Fibroblast of skin of left quadriceps (primary cell): ENCODE measurements around the gene EPHB6.

ENCODE experiments used
- DNase-seq, 2 experiments: peaks; one replicate each; pipeline ENCODE4 v3.0.0-alpha.2; 2013; ENCODE audit warnings: low read depth in 2 of 2

The EPHB6 gene

DNA sequence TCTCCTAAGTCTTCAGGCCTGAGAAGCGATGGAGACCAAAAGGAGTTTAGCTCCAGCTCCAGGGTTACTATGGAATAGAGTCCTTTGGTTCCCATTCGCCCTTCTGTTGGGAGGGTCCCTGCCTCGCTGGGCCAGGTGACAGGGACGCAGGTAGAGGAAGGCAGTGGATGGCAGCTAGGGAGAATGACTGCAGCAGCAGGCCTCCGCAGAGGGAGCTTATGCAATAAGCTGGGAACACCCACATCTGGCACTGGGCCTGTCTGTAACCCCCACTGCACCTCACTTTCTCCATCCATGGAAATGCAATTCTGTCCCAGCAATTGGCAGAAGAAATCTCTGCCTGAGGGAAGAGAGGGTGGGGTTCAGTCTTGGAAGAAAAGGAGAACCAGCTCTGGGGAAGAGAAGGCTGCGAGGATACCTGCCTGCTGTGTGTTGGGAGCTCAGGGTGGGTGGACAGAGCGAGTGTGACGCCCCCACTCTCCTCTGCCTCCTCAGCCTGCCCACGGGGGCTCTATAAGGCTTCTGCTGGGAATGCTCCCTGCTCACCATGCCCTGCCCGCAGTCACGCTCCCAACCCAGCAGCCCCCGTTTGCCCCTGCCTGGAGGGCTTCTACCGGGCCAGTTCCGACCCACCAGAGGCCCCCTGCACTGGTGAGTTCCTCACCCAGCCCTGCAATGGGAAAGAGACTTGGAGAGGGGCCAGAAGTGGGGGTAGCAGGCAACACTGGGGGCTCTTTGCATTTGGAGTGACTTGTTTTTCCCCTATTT, 10.3 kb downstream of the EPHB6 start:
- no peak for DNase-seq

DNA sequence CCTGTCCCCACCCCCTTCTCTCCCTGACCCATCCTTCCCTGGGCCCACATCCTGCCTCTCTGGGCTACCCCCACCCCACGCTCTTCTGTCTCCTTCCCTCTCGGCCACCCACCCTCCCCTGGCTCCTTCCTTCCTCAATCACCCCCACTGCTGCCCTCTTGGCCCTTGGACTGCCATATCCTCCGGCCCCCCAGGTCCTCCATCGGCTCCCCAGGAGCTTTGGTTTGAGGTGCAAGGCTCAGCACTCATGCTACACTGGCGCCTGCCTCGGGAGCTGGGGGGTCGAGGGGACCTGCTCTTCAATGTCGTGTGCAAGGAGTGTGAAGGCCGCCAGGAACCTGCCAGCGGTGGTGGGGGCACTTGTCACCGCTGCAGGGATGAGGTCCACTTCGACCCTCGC, 10.9 kb downstream of the EPHB6 start:
- DNase-seq, result no peak

DNA sequence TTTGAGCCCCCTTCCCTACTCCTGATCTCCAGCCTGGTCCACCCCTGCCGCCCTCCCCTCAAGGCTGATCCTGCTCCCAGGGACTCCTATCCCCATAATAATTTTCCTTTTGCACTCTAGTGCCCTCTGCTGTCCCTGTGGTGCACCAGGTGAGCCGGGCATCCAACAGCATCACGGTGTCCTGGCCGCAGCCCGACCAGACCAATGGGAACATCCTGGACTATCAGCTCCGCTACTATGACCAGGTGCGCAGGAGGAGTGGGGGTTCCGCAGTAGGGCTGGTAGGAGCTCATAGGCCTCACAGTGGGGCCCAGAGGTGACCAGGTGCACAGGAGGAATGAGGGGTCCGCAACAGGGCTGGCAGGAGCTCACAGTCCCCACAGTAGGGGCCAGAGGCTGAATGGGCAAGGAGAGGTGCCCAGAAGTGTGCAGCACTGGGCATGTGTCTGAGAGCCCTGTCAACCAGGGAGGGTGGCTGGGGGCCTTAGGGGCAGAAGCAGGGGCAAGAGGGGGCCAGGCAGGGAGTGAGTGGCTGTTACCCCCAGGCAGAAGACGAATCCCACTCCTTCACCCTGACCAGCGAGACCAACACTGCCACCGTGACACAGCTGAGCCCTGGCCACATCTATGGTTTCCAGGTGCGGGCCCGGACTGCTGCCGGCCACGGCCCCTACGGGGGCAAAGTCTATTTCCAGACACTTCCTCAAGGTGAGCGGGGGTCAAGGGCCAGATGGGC, 11.7 kb downstream of the EPHB6 start:
- no peak for DNase-seq

DNA sequence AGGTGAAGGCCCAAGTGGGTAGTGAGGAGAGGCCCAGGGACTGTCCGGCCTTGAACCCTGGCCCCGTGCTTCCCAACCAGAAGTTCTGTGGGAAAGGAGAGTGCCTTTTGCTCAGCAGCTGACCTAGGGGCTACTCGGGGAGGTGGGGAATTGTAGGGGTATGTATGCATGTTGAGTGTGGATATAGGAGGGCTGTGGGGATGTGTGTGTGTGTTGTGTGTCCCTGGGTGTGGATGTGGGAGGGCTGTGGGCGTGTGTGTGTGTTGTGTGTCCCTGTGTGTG, 12.2 kb downstream of the EPHB6 start:
- DNase-seq, result no peak

DNA sequence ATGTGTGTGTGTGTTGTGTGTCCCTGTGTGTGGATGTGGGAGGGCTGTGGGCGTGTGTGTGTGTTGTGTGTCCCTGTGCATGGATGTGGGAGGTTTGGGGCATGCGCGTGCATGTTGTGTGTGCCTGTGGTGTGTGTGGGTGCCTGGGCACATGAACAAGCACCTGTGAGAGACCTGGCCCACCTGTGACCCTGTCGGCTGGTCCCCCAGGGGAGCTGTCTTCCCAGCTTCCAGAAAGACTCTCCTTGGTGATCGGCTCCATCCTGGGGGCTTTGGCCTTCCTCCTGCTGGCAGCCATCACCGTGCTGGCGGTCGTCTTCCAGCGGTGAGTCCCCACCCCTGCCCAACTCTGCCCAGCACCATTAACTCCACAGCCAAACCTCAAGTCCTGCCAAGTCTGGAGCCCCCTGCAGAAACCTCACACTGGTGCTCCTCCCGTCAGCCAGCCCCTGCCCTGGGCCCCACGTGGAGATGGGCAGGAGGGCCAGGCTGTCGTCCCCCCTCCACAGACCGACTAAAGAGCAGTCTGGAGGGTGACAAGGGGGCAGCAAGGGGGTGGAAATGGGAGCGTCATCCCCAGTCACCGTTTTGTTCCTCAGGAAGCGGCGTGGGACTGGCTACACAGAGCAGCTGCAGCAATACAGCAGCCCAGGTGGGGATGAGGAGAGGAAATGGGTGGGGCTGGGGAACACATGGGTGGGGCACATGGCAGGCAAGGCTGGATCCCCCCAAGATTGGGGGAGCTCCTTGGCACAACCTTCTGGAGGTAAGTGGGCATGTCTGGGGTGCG, 12.7 kb downstream of the EPHB6 start:
- no peak for DNase-seq

DNA sequence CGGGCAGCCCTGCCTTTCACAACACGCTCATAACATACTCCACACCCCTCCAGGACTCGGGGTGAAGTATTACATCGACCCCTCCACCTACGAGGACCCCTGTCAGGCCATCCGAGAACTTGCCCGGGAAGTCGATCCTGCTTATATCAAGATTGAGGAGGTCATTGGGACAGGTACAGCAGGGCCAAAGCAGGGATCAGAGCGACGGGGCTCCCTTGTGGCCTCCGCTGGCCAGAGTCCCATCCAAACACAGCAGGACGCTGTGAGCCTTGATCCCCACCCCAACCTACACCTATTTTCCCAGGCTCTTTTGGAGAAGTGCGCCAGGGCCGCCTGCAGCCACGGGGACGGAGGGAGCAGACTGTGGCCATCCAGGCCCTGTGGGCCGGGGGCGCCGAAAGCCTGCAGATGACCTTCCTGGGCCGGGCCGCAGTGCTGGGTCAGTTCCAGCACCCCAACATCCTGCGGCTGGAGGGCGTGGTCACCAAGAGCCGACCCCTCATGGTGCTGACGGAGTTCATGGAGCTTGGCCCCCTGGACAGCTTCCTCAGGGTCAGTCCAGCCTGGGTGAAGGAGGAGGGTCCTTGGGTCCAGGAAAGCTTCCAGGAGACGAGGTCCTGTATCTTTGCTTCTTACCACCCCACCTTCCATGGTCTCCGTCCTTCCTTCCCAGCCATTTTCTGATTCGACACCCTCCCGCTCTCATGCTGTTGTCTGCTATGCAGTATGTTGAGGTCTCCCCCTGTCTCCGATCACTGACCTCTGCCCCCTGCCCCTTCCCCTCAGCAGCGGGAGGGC, 13.5 kb downstream of the EPHB6 start:
- DNase-seq, result no peak

DNA sequence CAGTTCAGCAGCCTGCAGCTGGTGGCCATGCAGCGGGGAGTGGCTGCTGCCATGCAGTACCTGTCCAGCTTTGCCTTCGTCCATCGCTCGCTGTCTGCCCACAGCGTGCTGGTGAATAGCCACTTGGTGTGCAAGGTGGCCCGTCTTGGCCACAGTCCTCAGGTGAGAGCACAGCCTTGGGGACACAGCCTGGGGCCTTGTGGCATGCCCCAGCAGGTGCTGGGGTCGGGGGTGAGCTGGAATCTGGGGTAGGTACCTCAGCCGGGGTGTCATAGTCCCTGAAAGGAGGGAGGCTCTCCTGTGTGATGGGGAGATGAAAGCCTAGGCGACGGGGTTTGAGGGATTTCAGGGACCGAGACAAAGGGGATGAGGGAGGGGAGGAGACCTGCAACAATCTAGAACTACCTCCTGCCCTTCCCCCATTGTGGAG, 14.1 kb downstream of the EPHB6 start:
- no peak for DNase-seq

DNA sequence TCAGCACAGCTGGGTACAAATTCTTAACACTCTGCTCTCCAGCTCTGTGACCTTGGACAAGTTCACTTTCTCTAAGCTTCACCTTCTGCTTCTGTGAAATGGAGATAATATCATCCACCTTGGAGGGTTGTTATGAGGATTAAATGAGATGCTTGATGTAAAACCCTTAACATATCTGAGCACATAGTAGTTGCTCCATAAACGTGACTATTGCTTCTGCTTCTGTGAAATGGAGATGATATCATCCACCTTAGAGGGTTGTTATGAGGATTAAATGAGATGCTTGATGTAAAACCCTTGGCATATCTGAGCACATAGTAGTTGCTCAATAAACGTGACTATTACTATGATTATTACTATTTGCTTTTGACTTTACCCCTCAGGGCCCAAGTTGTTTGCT, 14.6 kb downstream of the EPHB6 start:
- no peak for DNase-seq

DNA sequence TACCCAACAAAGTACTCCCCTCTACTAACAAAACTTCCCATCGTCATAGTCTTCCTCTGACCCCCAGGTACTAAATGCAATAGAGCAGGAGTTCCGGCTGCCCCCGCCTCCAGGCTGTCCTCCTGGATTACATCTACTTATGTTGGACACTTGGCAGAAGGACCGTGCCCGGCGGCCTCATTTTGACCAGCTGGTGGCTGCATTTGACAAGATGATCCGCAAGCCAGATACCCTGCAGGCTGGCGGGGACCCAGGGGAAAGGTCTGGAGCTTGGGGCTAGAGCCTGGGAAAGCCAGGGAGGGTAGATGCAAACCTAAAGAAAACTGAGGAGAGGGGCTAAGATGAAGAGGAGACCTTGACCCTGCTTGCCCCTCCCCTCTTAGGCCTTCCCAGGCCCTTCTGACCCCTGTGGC, 15.3 kb downstream of the EPHB6 start:
- DNase-seq, result no peak

DNA sequence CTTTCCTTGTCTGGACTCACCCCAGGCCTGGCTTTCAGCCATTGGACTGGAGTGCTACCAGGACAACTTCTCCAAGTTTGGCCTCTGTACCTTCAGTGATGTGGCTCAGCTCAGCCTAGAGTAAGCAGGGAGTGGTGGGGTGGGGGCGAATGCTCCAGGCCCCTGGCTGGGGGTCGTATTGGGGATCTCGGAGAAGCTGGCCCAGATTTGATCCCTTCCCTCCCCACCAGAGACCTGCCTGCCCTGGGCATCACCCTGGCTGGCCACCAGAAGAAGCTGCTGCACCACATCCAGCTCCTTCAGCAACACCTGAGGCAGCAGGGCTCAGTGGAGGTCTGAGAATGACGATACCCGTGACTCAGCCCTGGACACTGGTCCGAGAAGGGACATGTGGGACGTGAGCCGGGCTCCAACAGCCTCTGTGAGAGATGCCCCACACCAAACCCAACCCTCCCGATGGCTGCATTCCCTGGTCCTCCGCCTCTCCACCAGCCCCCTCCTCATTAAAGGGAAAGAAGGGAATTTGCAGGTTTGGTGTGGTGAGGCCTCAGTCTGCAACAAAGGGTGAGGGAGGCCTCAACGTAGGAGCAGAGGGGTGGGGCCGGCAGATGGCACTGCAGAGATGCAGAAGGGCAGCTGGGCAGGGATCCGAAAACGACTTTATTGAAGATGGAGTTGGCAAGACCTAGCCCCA, 15.8 kb downstream of the EPHB6 start:
- DNase-seq, result no peak

DNA sequence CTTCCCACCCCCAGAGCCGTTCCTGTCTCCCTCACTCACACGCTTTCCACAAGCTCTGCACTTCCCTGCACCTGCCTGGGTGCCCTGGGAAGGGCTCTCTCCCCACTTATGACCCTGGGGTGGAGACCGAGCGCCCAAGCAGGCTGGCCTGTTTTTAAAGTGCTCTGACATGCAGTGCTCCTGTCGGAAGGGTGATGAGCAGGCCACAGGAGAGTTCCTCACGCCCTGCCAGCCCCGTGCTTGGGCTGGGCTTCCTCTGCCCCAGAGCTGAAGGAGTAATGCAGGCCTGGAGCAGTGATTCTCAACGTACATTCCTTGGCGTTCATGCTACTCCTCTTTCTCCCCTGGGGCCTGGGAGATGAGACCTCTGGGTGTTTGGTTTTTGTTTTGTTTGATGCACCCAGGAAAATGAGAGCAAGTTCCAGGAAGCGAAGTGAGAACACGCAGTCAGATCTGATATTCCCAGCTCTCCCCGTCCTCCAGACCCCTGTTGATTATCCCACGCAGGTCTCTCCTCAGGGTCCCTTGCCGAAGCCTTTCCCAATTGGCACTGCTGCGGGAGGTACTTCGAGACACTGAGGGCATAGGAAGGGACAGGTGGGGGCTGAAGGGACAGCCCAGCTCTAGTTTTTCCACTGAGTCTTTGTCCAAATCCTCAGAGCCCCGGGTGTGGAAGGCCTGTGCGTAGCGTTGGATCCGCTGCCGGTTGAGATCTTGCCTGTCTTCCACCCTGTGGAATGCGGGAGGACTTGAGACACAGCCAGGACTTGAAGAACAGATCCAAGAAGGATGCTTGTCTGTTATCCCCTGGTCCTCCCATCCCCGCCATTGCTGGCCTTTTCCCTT, 16.6 kb downstream of the EPHB6 start:
- no peak for DNase-seq

DNA sequence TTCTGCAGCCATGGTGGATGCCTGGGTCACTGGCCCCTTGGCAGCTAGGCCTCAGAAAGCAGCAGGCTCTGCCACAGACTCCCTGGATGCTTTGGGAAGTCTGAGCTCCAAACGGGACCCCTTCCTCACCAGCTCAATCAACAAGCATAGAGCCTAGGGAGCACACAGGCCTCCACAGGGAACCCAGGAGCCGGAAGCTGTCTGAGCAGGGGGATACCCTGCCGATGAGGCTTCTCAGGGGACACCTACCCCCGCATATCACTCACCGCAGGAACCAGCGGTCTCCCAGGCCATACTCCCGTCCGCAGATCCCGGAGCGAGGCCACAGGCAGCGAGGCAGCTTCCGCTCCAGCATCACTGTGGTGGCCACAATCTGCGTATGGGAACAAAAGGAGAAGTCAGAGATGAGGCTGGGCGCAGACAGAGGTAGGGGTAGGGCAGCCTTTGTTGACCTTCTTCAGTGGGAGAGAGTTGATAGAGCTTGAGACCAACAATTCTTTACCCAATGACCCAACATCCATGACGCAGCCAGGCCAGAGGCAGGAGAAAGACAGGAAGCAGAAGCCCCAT, 17.3 kb downstream of the EPHB6 start:
- DNase-seq, result no peak

DNA sequence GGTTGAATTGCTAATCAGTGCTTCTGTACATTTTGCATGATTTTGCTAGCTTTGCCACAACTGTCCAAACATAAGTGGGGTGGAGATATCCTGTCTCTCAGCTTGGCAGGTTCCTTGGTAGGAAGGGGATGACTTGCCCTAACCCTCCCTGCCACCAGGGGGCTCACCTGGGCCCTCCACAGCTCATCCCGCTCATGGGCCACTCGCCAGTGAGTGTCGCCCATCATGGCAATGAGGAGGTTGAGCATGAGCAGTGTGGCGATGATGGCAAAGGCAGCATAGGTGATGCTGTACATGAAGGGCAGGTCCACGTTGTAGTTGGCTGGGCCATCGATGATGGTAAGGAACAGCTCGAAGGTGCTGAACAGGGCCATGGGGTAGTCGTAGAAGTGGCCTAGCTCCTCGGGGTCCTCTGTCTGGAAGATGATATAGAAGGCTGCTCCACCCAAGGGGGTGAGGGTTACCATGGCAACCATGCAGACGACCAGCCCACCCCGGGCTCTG, 18.5 kb downstream of the EPHB6 start:
- DNase-seq, result no peak

DNA sequence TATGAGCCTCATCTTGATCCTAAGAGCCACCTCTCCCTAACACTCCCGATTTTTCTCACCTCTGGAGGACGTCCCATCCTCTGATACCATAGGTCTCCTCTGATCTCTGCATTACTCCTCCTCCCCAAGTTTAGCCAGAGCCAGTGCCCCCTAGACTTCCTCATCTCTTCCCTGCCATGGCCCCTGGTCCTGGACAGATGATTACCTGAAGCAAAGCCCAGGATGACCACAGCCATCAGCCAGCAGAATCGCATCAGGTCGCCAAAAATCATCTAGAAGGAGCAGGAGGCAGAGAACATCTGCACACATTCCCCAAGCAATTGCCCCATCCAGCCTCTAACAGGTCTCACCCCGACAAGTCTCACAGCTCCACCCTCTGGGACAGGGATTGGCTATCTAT, 19.0 kb downstream of the EPHB6 start:
- no peak for DNase-seq

DNA sequence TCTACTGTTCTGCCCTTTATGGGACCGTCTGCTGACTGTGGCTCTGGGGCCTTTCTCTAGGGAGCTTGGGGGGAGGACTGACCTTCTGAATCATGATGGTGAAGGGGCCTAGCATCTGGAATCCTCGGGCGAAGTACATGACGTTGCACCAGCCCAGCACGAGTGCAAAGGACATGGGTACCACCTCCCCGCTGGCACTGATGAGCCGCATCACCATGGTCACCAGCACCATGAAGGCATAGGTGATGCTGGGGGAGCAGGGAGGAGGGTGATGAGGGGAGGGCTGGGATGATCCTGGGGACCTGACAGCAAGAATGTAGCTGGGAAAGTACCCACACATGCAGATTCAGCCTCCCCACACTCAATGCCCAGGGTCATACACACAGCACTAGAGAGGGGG, 19.5 kb downstream of the EPHB6 start:
- DNase-seq, result no peak

DNA sequence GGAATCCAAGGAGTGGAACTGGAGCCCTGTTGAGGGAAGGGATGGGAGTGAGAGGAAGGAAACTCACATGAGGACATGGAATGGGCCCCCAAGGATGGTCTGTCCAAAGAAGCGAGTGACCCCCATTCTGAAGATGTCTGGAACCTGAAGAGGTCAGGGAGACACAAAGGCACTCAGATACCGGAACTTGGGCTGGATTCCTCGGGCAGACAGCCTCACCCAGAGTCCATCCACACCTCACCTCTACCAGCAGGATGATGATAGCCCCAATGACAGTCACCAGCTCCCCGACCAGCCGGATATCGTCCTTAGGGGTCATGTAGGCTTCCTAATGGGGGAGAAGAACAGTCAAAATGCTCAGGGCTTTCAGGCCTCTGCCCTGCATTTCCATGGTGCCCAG, 20.0 kb downstream of the EPHB6 start:
- no peak for DNase-seq

DNA sequence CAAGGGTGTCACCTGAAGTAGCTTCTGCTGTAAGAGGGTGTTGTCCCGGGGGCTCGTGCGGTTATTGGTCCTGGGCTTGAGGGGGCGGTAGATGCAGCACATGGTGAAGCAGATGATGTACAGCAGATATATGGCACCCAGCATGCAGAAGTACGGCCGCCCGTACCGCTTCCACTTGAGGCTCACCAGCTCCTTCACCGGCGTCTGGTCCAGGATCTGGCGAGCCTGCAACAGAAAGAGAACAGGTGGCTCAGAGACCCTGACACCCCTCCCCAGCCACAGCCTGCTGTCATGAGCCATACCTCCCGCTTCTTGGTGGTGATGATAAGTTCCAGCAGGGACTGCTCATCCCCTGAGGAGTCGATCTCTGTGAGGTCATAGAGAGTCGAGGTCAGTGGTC, 20.6 kb downstream of the EPHB6 start:
- DNase-seq, result no peak

DNA sequence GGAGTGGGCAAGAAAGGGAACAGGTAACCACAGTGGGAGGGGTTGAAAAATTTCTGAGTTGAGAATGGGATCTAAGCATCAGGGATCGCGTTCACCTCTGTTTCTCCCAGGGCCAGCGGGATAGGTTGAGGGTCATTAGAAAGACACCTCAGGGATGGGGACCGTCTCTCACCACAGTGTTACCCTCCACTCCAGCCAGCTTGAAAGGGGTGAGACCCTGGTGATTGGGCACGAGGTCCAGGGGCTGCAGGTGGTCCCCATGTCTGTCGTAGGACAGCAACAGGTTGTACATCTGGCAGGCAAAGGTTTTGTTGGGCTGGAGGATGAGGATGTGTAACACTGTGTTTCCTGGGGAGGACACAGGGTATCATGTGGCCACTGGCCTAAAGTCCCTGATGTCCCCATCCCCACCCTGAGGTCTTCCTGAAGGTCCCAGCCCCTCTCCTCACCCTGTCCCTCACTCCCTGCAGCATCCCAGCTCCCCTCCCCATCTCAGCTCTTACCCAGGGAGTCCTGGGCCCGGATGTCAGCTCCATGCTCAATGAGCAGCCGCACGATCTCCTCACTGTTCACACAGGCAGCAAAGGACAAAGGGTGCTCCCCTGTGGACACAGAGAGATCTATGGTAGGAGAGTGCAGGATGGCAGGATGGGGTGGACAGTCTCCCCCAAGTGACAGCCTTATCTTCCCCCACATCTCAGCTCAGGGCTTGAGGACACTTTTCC, 21.5 kb downstream of the EPHB6 start:
- DNase-seq, result no peak
